Measurements from ENCODE around the gene COBLL1.

The COBLL1 gene

DNA sequence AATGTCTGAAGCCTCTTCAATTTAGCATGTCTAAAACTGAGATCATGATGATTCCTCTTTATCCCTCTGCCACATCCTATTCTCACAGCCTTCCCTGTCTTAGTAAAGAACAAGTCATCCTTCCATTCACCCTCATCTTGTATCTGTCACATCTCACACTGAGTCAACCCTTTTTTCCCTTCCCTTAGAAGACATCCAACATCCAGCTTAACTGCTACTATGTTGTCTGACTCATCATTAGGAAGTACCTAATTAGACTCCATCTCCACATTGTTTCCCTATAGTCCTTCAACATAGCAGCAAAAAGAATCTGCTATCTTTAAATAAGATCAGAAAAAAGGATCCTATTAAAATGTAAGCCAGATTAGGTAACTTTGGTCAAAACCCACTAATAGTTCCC lies 135.1 kb downstream of the COBLL1 start:
- DNase-seq: no peak

DNA sequence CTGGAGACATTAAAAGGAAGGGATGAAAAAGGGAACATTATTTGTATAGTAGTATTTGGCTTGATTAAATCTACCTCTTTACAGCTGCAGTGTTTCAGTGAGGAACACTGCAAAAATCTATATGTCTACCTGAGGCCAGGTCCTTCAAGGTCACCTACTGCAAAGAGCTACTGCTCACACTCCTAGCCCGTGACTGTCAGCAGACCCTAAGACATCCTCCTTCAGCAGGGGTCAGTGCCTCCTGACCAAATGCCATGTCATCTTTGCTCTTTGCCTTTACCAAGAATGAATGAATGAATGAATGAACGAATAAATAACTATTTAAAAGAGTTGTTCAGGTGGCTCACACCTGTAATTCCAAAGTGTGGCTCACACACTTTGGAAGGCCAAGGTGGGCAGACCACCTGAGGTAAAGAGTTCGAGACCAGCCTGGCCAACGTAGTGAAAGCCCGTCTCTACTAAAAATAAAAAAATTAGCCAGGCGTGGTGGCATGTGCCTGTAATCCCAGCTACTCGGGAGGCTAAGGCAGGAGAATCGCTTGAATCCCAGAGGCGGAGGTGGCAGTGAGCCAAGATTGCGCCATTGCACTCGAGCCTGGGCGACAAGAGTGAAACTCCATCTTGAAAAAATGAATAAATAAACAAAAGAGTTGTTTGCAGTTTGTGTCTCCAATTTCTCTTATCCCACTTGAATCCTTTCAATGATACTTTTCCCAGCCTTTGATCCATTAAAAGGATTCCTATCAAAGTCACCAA lies 136.0 kb downstream of the COBLL1 start:
- no peak for DNase-seq

DNA sequence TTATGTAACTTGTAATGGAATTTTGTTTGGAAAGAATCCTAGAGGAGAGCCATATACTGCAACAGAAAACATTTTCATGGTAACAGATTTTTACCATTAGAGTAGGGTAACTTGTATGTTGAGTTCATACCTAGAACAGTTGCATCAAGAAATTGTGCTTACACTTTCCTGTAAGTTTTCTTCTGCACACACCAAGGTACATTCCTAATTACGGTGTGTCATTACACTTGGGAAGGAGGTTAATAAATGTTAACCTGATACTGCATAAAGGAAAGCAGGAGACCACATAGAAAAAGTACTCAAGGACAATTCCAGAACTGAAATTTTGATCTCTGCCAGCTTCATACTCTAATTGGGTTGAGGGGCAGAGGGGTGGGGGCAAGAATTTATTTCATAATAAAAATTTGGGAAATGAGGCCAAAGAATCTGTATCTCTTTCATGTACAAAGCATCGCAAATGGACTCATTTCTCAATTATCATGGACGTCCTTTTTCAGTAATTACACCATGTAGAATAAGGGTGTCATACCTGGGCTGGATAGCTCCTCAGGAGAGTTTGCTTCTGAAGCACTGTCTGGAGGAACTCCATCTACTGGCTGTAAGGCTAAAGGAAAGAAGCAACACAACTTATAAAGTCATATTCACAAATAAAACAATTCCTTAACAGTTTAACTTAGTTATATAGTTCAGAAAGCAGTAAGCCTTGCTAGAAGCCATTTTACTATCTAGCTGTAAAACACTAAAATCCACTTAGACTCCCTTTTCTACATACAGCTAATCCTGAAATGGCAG lies 137.5 kb downstream of the COBLL1 start:
- no peak for DNase-seq

DNA sequence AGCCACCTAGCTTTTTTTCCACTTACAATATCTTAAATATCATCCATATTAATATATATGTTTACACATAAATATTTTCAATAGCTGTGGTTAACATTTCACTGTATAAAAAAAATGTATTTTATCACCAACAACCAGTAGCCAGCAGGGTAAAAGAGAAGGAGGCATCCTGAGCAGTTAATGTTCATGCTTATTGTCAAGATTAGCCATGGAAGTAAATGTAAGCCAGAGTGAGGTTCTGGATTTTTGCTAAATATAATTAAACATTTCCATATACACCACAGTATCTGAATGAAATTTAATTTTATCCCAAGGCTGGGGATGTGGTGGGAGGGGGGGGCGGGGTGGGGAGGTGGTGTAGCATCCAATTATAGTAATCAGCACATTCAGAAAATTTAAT lies 140.1 kb downstream of the COBLL1 start:
- no peak for DNase-seq

DNA sequence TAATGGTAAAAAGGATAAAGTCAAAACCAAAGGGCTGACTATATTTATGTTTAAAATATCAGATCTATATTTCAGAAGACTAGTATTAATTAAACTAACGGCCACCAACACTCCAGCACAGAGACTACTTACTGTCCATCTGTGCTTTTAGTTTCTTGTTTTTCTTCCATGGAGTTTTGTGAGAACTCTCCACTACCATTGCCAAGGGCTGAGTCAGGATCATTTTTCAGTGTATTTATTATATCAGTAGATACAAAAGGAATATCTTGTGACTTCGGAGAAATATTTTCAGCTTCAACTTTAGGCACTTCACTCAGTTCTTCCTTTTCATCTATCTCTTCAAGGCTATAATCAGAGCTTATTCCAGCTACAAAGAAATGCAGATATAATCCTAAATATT lies 141.2 kb downstream of the COBLL1 start:
- DNase-seq: no peak

DNA sequence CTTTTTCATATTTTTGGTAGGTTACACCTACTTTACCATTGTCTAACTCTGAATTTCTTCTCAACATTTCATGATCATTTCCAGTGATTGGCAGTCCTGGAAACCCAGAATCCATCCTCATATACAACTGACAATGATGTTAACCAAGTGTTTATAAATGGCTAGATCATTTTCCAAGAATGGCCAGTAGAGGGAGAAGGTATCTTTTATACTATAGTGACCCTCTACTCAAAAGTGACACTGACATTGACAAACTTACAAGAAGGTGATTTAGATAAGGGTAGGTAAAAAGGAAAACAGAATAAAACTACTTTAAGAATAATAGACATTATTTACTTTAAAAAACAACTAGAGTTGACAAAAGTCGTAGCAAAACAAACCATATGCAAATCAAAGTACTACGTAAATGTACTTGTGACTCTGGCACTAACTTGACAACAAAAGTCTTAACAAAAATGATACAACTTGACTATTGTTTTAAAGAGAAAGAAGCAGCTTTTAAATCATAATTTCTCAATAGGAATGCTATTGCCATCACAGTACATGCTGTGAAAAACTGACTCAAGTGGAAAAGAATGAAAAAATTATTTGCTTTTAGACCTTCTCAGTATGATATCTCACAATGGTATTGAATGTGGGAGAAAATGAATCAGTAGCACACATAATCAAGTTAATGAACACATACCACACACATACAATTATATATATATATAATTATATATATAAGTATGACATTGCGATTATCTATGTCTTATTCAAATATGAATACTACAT lies 143.7 kb downstream of the COBLL1 start:
- DNase-seq: no peak

DNA sequence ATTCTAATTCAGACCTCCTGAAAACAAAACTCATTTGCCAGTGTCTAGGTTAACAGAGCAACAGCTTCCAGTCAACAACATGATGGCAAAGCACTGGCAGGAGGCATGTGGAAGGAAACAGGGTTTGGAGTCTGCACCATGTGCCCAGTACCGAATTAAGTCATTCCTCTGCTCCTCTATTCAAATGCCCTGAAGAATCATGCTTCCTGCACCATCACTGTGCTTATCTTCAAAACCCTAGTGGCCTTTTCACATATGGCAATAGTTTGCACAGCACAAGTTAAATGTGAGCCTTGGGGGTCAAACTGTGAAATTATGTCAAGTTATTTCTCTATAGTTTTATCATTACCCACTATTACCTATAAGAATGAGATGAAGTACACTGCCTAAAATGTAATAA lies 145.0 kb downstream of the COBLL1 start:
- DNase-seq: no peak

GRCh38 chr2:164694275-164694695 lies 147.3 kb downstream of the COBLL1 start:
- DNase-seq: no peak

DNA sequence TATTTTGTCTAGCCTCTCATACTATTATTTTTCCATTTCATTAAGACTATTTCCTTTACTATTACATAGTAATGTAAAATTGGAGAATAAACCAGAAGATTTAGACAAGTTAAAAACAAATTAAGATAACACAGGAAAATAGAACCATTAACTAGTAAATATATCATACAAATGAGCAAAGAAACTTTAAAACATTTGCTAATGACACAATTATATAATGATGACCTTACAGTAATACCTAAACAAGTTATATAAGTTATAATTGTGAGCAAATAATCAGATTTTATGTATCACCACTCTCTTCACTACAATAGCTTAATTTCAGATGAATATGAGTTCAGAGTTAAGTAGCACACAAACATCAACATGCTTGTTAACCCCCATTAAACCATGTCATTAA lies 147.8 kb downstream of the COBLL1 start:
- DNase-seq: no peak

DNA sequence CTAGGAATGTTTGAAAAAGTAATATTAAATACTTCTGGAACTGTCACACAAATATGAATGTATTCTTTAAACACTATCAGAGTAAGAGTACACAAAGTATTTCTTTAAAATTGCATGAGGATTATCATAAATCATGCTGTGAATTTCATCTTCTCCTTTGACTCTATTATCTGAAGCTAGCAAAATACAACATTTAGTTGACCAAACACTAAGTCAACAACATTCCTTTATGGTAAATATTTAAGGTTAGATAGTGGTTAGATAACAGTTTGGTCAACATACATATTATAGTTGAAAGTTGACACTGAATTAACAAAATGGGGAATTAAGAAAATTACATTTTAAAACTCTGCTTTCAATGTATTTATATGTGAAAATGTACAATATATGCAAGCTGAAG lies 148.2 kb downstream of the COBLL1 start:
- DNase-seq: no peak

GRCh38 chr2:164692958-164693357 lies 148.7 kb downstream of the COBLL1 start:
- no peak for DNase-seq

GRCh38 chr2:164692114-164692513 lies 149.5 kb downstream of the COBLL1 start:
- DNase-seq: no peak

GRCh38 chr2:164691346-164691887 lies 150.2 kb downstream of the COBLL1 start:
- DNase-seq: no peak

- DNase-seq: no peak
Observed at GRCh38 chr2:164690361-164690760, 151.3 kb downstream of the COBLL1 start.

- no peak for DNase-seq
Observed at GRCh38 chr2:164688896-164689419, 152.7 kb downstream of the COBLL1 start.

DNA sequence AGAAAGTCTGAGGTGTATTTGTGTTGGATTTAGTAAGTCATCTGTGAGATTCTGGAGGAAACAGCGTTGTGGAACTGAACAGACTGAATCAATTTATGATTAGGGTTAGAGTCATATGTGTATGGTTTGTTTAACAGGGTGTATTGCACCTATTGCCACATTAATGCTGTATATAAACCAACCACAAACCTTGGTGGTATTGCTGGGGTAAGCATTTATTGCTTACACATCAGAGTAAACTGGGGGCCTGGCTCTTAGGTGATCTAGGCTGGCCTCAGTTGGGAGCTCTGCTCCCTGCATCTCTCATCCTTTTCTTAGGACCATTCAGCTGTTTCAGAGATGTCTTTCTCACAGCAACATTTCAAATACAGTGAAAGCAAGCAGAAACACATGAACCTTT lies 160.6 kb downstream of the COBLL1 start:
- DNase-seq: no peak

DNA sequence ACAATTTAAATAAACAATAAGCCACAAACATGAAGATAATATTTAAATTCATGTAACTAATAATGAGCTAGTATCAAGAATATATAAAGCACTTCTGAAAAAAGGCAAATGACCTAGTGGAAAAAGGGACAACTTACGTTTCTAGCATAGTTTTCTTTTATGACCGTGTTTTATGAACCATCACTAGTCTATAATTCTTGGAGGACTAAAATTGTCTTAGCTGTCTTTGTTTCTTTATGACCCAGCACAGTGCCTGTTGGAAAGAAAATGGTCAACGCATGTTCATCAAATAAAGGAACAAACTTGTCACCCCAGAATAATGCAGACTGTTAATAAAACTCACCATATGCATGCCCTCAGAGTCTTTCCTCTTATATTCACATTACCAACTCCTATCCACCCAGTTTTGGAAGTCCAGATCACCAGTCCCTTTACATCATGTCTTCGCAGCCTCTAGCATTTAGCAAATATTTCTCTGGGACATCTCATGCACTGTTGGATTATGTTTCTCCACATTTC lies 162.9 kb downstream of the COBLL1 start:
- DNase-seq: no peak

DNA sequence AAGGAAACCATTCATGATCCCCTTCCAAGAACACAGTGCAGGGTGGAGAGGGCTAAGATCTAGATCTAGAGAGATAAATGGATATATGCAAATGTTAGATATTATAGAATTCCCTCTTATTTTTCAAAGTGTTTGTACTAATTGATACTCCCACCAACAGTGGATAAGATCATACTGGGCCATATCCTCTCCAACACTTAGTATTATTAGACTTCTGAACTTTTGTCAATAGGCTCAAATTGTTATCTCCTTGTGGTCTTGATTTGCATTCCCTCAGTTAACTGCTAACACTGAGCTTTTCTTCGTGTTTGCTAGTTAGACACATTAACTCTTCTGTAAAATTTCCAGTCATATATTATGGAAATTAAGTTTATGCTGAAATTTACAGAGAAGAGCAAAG lies 163.9 kb downstream of the COBLL1 start:
- no peak for DNase-seq

DNA sequence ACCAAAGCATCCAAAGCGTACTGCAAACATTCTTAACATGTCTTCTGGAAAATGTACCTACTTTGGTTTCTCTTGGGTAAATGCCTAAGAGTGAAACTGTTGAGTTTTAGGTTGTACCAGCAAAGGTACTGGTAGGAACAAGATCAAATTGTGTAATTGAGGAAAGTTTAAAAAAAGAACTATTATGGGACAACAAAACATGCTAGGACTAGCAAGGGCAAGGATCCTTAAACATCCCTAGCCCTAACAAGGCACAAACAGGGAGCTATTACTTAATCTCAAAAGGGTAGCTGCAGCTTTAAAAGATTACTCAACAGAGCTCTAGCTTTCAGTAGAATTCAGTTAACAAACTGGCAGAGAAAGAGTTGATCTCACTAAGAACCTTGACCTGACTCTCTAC lies 164.4 kb downstream of the COBLL1 start:
- no peak for DNase-seq

- DNase-seq: no peak
Observed at GRCh38 chr2:164675687-164676086, 165.9 kb downstream of the COBLL1 start.

DNA sequence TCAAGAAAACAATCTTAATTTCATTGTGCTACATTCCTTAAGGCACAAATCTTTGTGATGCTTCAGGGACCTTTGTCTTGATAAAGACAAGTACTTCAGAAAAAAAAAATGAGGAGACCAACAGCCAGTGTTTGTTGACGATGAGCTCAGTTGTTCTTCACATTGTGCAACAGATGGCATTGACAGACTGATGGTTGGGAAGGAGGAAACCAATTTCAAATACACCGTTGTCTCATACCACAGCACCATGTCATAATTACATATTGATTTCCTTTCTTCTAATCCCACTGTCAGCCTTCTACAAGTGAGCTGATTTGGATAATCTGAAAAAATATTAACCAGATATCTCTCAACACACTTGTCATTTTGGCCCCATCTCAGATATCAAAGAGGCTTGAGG lies 166.6 kb downstream of the COBLL1 start:
- DNase-seq: no peak

DNA sequence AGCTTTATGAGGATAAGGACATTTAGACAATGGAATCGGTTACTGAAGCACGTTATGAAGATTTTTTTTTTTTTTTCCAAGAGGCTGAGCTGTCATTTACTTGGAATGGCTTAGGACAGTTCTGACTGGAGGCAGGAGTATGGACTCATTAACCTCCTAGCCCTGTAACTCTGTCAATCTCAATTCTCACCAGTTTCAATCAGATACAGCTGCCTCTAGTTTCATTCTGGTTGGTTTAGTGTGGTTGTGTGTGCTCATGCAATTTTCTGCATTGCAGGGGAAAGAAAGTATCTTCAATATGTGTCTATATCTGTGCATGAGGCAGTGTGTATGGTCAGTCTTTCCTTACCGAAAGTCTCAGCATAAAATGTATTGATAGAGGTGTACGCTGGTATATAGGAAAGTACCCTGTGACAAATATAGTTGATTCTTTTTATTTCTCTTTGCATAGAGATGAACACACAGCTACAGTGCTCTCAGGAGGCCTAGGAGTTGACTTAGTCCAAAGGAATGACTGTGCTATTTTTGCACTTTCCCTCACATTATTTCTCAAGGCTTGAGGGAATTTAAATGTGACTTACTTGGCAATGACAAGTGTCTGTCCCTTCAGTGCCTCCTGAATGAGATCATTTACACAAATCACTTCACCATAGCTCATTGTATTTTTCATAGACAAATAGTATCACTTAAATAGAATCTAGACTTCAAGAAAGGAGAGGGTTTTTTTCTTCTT lies 169.8 kb downstream of the COBLL1 start:
- no peak for DNase-seq
